ENCODE results near the gene ARFGAP3. TPM values are rescaled to one million over a fixed set of nuclear protein-coding genes. Genes with fewer than 3 reads are reported as not detected.

ARFGAP3 gene
- total RNA-seq, 1 experiment from 2014 or later = 16.9 TPM

GRCh38 chr22:42902875-42903510, 45.9 kb upstream of the ARFGAP3 start:
- H3K27ac Mint-ChIP-seq = peak overlapping the region; percentile 73
- ATAC-seq (peak; percentile 54), DNase-seq (ENCODE audit: low spot score) (peak; percentile 30)
- H3K36me3 Mint-ChIP-seq = no peaks in the 10 kb centered on the region
- H3K9me3 Mint-ChIP-seq = no peaks in the 10 kb centered on the region
- no peak overlapping the region for H3K4me3 Mint-ChIP-seq
- POLR2A ChIA-PET = no interaction called here
- CTCF ChIA-PET = interaction anchor here (0.6 to 3.0 kb wide), 20 partner anchors 8 to 1366 kb away, joined by 3 to 26 read pairs (median 5); no protein-coding TSS in a partner anchor
- TF ChIP-seq FOXK1 (CRISPR knock-in tag; IDR thresholded peaks at IDR 0.05) (no peak), ZSCAN18 (CRISPR knock-in tag; IDR thresholded peaks at IDR 0.05) (no peak), CBFB (CRISPR knock-in tag; IDR thresholded peaks at IDR 0.05; ENCODE audit: low read depth) (no peak), JAZF1 (CRISPR knock-in tag; IDR thresholded peaks at IDR 0.05) (no peak), ZNF232 (CRISPR knock-in tag; IDR thresholded peaks at IDR 0.05) (no peak), MXD4 (CRISPR knock-in tag; IDR thresholded peaks at IDR 0.05; ENCODE audit: borderline replicate concordance) (no peak), ZNF138 (CRISPR knock-in tag; conservative IDR thresholded peaks at IDR 0.05) (no peak), NR3C1 (CRISPR knock-in tag; conservative IDR thresholded peaks at IDR 0.05; ENCODE audit: low read depth) (no peak), PRDM15 (CRISPR knock-in tag; IDR thresholded peaks at IDR 0.05) (no peak), ZNF425 (CRISPR knock-in tag; conservative IDR thresholded peaks at IDR 0.05) (no peak), ARID4B (CRISPR knock-in tag; IDR thresholded peaks at IDR 0.05; ENCODE audit: borderline replicate concordance) (no peak), AFF4 (CRISPR knock-in tag; IDR thresholded peaks at IDR 0.05; ENCODE audit: borderline replicate concordance) (no peak), SMAD4 (CRISPR knock-in tag; IDR thresholded peaks at IDR 0.05) (no peak), ZNF396 (CRISPR knock-in tag; IDR thresholded peaks at IDR 0.05; ENCODE audit: borderline replicate concordance) (no peak)
- H3K27me3 Mint-ChIP-seq (ENCODE audit: low read depth) = no peaks in the 10 kb centered on the region
- H3K4me1 Mint-ChIP-seq = peaks cover 19% of the 10 kb centered on the region

Data from WTC11 (cell line).